Vagina (tissue), 2 donors: ENCODE measurements around the gene ZBTB20.

ENCODE experiments used
- POLR2A ChIP-seq, 2 donors: fragments of 450-650 bp; IDR thresholded peaks; one replicate each; pipeline ENCODE4 v1.6.1; 2017; ENCODE audit warnings: antibody characterized with exemption in 2 of 2, mild to moderate bottlenecking in 2 of 2, moderate library complexity in 2 of 2
- POLR2AphosphoS5 ChIP-seq, 2 donors: sonication (generic); formaldehyde crosslinking; IDR thresholded peaks; one replicate each; pipeline ENCODE4 v1.9.0; 2017; ENCODE audit warnings: antibody characterized with exemption in 2 of 2, mild to moderate bottlenecking in 2 of 2, low read depth in 1 of 2; ENCODE audit not compliant: insufficient read depth in 1 of 2
- TF ChIP-seq, protein P1 (sequence below), 3 experiments: fragments of 450-650 bp in 2 of 3; fragments of 200-600 bp in 1 of 3; sonication (generic) in 1 of 3; IDR thresholded peaks; one replicate each; pipeline ENCODE4 v1.5.1; 2017 to 2019; ENCODE audit warnings: antibody characterized with exemption in 3 of 3, mild to moderate bottlenecking in 2 of 3, moderate library complexity in 2 of 3

DNA sequence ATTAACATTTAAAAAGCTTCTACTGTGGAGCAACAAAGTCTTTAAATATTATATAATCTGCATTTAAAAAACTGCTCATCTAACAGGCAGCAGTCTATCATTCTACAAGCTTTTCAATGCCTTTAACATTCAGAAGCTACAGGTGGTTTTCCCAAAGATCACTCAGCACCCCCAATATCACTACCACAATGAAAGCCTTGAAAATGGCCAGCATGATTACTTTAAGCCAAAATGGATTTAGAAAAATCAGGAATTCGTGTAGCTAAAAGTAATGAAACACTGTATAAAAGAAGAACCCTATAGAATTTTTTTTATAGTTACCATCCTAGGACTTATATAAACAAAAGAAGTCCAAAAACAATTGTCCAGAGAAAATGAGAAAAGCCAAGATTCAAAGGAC lies 452.8 kb downstream of the ZBTB20 start:
- TF ChIP-seq, protein P1, sequence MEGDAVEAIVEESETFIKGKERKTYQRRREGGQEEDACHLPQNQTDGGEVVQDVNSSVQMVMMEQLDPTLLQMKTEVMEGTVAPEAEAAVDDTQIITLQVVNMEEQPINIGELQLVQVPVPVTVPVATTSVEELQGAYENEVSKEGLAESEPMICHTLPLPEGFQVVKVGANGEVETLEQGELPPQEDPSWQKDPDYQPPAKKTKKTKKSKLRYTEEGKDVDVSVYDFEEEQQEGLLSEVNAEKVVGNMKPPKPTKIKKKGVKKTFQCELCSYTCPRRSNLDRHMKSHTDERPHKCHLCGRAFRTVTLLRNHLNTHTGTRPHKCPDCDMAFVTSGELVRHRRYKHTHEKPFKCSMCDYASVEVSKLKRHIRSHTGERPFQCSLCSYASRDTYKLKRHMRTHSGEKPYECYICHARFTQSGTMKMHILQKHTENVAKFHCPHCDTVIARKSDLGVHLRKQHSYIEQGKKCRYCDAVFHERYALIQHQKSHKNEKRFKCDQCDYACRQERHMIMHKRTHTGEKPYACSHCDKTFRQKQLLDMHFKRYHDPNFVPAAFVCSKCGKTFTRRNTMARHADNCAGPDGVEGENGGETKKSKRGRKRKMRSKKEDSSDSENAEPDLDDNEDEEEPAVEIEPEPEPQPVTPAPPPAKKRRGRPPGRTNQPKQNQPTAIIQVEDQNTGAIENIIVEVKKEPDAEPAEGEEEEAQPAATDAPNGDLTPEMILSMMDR (IDR thresholded peaks at IDR 0.05), result no peak
- TF ChIP-seq POLR2A (IDR thresholded peaks at IDR 0.05) (no peak), POLR2AphosphoS5 (IDR thresholded peaks at IDR 0.05; ENCODE audit: insufficient read depth in 1 of 2, low read depth in 1 of 2) (no peak)
